IPS-18c (cell line): Measurements from ENCODE around the gene GIMAP2.

ENCODE experiments used
- H3K4me3 ChIP-seq: 2 replicates; pipeline ENCODE4 v1.7.0; 2013; ENCODE audit warnings: low read depth, mild to moderate bottlenecking, low read length, moderate library complexity; ENCODE audit not compliant: insufficient read depth
- H3K9me3 ChIP-seq: one replicate; pipeline ENCODE4 v1.6.1; 2013; ENCODE audit warnings: mild to moderate bottlenecking, low read length, moderate library complexity; ENCODE audit not compliant: control insufficient read depth, insufficient read depth

GIMAP2 gene

GRCh38 chr7:150719960-150720891 lies 34.7 kb downstream of the GIMAP2 start:
- Histone ChIP-seq H3K9me3 (no peaks in the 10 kb centered on the region), H3K4me3 (no peak overlapping the region)

- H3K4me3 ChIP-seq, result no peak overlapping the region
- H3K9me3 ChIP-seq, result no peaks in the 10 kb centered on the region
Measured at GRCh38 chr7:150721970-150722373, 36.5 kb downstream of the GIMAP2 start.

- no peak overlapping the region for H3K4me3 ChIP-seq
- H3K9me3 ChIP-seq, result no peaks in the 10 kb centered on the region
Measured at GRCh38 chr7:150722431-150722931, 37.0 kb downstream of the GIMAP2 start.

- no peak overlapping the region for H3K4me3 ChIP-seq
- H3K9me3 ChIP-seq, result no peaks in the 10 kb centered on the region
Measured at GRCh38 chr7:150723467-150723866, 38.0 kb downstream of the GIMAP2 start.

GRCh38 chr7:150727381-150727780 lies 41.9 kb downstream of the GIMAP2 start:
- H3K9me3 ChIP-seq, result no peaks in the 10 kb centered on the region
- no peak overlapping the region for H3K4me3 ChIP-seq

- no peaks in the 10 kb centered on the region for H3K9me3 ChIP-seq
- no peak overlapping the region for H3K4me3 ChIP-seq
Measured at GRCh38 chr7:150728011-150728410, 42.5 kb downstream of the GIMAP2 start.

GRCh38 chr7:150728609-150729008 lies 43.1 kb downstream of the GIMAP2 start:
- no peaks in the 10 kb centered on the region for H3K9me3 ChIP-seq
- no peak overlapping the region for H3K4me3 ChIP-seq

- Histone ChIP-seq H3K4me3 (no peak overlapping the region), H3K9me3 (no peaks in the 10 kb centered on the region)
Measured at GRCh38 chr7:150731916-150732315, 46.4 kb downstream of the GIMAP2 start.

- Histone ChIP-seq H3K9me3 (no peaks in the 10 kb centered on the region), H3K4me3 (no peak overlapping the region)
Measured at GRCh38 chr7:150732786-150733481, 47.4 kb downstream of the GIMAP2 start.

- H3K9me3 ChIP-seq, result no peaks in the 10 kb centered on the region
Measured at GRCh38 chr7:150733482-150734095, 48.1 kb downstream of the GIMAP2 start.

GRCh38 chr7:150734254-150734653 lies 48.7 kb downstream of the GIMAP2 start:
- no peaks in the 10 kb centered on the region for H3K9me3 ChIP-seq
- no peak overlapping the region for H3K4me3 ChIP-seq

More at GRCh38 chr7:150733482-150734095, 48.1 kb downstream of the GIMAP2 start:
- H3K4me3 ChIP-seq, result no peak overlapping the region

- H3K4me3 ChIP-seq, result no peak overlapping the region
- H3K9me3 ChIP-seq, result no peaks in the 10 kb centered on the region
Measured at GRCh38 chr7:150735596-150736358, 50.3 kb downstream of the GIMAP2 start.

GRCh38 chr7:150736864-150737263 lies 51.4 kb downstream of the GIMAP2 start:
- H3K9me3 ChIP-seq, result no peaks in the 10 kb centered on the region

GRCh38 chr7:150737265-150738055 lies 52.0 kb downstream of the GIMAP2 start, which contains the start of gene GIMAP5:
TSS of gene GIMAP5 (plus strand) at chr7:150737418. CDS start at chr7:150740885, 3,467 bp downstream.
- Histone ChIP-seq H3K4me3 (no peak within 1 kb of the TSS), H3K9me3 (no peaks in the 10 kb centered on the region)

More at GRCh38 chr7:150736864-150737263, 51.4 kb downstream of the GIMAP2 start:
- no peak overlapping the region for H3K4me3 ChIP-seq

- H3K4me3 ChIP-seq, result no peak overlapping the region
- no peaks in the 10 kb centered on the region for H3K9me3 ChIP-seq
Measured at GRCh38 chr7:150738092-150738491, 52.6 kb downstream of the GIMAP2 start.

GRCh38 chr7:150738591-150739001 lies 53.1 kb downstream of the GIMAP2 start:
- H3K4me3 ChIP-seq, result no peak overlapping the region
- no peaks in the 10 kb centered on the region for H3K9me3 ChIP-seq
